22Rv1 (cell line): Measurements from ENCODE around the gene SLC38A1.

Experiments used
- ZFX ChIP-seq: fragments of 450-650 bp; IDR thresholded peaks from 2 replicates; pipeline ENCODE4 v1.6.1; 2017; ENCODE audit warnings: antibody characterized with exemption, borderline replicate concordance
- TF ChIP-seq, protein P1 (sequence below): fragments of 450-650 bp; IDR thresholded peaks from 2 replicates; pipeline ENCODE4 v1.5.1; 2017; ENCODE audit warnings: mild to moderate bottlenecking

DNA sequence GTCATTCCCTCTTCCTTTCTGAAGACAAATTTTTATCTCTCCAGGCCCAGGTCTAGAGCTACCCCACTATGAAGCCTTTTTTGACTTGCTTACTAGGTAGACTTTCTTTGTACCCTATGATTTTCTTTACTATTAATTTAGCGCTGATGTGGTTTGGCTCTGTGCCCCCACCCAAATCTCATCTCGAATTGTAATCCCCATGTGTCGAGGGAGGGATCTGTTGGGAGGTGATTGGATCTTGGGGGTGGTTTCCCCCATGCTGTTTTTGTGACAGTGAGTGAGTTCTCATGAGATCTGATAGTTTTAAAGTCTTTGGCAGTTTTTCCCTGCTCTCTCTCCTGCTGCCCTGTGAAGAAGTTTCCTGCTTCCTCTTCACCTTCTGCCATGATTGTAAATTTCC, 118.1 kb downstream of the SLC38A1 start:
- TF ChIP-seq, protein P1, sequence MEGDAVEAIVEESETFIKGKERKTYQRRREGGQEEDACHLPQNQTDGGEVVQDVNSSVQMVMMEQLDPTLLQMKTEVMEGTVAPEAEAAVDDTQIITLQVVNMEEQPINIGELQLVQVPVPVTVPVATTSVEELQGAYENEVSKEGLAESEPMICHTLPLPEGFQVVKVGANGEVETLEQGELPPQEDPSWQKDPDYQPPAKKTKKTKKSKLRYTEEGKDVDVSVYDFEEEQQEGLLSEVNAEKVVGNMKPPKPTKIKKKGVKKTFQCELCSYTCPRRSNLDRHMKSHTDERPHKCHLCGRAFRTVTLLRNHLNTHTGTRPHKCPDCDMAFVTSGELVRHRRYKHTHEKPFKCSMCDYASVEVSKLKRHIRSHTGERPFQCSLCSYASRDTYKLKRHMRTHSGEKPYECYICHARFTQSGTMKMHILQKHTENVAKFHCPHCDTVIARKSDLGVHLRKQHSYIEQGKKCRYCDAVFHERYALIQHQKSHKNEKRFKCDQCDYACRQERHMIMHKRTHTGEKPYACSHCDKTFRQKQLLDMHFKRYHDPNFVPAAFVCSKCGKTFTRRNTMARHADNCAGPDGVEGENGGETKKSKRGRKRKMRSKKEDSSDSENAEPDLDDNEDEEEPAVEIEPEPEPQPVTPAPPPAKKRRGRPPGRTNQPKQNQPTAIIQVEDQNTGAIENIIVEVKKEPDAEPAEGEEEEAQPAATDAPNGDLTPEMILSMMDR: no peak
- TF ChIP-seq ZFX: no peak
